Suprapubic skin (tissue), 3 donors: ENCODE results near the gene SLC11A2.

Source experiments
- CTCF ChIP-seq, 2 donors: fragments of 200-600 bp in 1 of 2; fragments of 450-650 bp in 1 of 2; sonication (generic) in 1 of 2; IDR thresholded peaks; one replicate each; pipeline ENCODE4 v1.5.1; 2016 to 2019; ENCODE audit warnings: antibody characterized with exemption in 2 of 2, mild to moderate bottlenecking in 1 of 2, moderate library complexity in 1 of 2
- EP300 ChIP-seq: sonication (generic); formaldehyde crosslinking; IDR thresholded peaks from one replicate; pipeline ENCODE4 v1.6.1; 2017; ENCODE audit warnings: antibody characterized with exemption

- TF ChIP-seq CTCF (IDR thresholded peaks at IDR 0.05) (no peak), EP300 (no peak)
Measured at GRCh38 chr12:50949801-50950302, 76.3 kb downstream of the SLC11A2 start.
